GM19035 (cell line): ENCODE data around the gene TSSK6.
A peak's percentile ranks its signal among the peaks of the same experiment; 100 is the strongest.

Source experiments
- ATAC-seq: cut with Tn5 transposase; IDR thresholded peaks from one replicate; pipeline ENCODE4 v1.9.1; 2021; ENCODE audit not compliant: unreplicated experiment

TSSK6 gene

GRCh38 chr19:19531951-19532805 lies 16.8 kb upstream of the TSSK6 start:
- no peak for ATAC-seq

GRCh38 chr19:19530889-19531288 lies 15.5 kb upstream of the TSSK6 start:
- ATAC-seq: no peak

- ATAC-seq: no peak
Observed at GRCh38 chr19:19530423-19530804, 15.1 kb upstream of the TSSK6 start.

- no peak for ATAC-seq
Observed at GRCh38 chr19:19529783-19530422, 14.6 kb upstream of the TSSK6 start.

GRCh38 chr19:19528721-19529490 lies 13.6 kb upstream of the TSSK6 start, which contains the start of gene YJEFN3:
Gene YJEFN3, plus strand, starts transcription at chr19:19528911. Its CDS starts 22 bp downstream, at chr19:19528933.
- ATAC-seq: no peak

- ATAC-seq: no peak
Observed at GRCh38 chr19:19527674-19528625, 12.6 kb upstream of the TSSK6 start.

- no peak for ATAC-seq
Observed at GRCh38 chr19:19527371-19527656, 12.0 kb upstream of the TSSK6 start.

- no peak for ATAC-seq
Observed at GRCh38 chr19:19526581-19527370, 11.4 kb upstream of the TSSK6 start.

- ATAC-seq: no peak
Observed at GRCh38 chr19:19525611-19526380, 10.4 kb upstream of the TSSK6 start.

- no peak for ATAC-seq
Observed at GRCh38 chr19:19524053-19524452, 8.7 kb upstream of the TSSK6 start.

GRCh38 chr19:19523177-19523576 lies 7.8 kb upstream of the TSSK6 start:
- no peak for ATAC-seq

- ATAC-seq: no peak
Observed at GRCh38 chr19:19520989-19521388, 5.6 kb upstream of the TSSK6 start.

- no peak for ATAC-seq
Observed at GRCh38 chr19:19517235-19517619, 1.9 kb upstream of the TSSK6 start.

- peak; percentile 89 for ATAC-seq
Observed at GRCh38 chr19:19515642-19516519, 533 bp upstream of the TSSK6 start, which contains the start of gene NDUFA13. Gene NDUFA13, plus strand, starts transcription at chr19:19516225. Its CDS starts 14 bp downstream, at chr19:19516239.

GRCh38 chr19:19514215-19514657 lies 1.1 kb downstream of the TSSK6 start:
- no peak for ATAC-seq

- no peak for ATAC-seq
Observed at GRCh38 chr19:19513682-19514081, 1.7 kb downstream of the TSSK6 start.

- no peak for ATAC-seq
Observed at GRCh38 chr19:19510432-19510831, 4.9 kb downstream of the TSSK6 start.

GRCh38 chr19:19508217-19508616 lies 7.1 kb downstream of the TSSK6 start:
- no peak for ATAC-seq
